ENCODE data around the gene PLXNB2. TPM values are rescaled to one million over a fixed set of nuclear protein-coding genes. Genes with fewer than 3 reads are reported as not detected.

Gene PLXNB2
- total and polyA plus RNA-seq, 2 of the 4 experiments (the other 2 are of a cell fraction), result 73.1 to 202 TPM

DNA sequence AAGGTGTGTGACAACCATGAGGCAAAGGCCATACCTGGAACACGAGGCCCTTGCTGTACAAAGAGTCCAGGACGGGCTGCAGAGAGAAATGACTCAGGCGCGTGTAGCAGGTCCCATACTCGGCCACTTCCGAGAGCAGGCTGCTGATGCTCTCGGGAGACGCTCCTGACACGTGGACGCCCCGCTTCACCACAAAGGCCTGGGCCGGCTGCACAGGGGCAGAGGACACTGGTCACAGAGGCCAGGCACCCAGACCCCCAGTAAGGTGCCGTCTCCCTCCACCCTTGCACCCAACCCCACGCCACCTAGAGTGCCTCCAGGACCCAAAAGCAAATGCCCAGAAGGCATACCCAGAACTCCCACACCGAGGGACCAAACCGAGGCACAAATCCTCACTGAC lies 78.1 kb downstream of the PLXNB2 start:
- in situ Hi-C loops (cut with MboI; ENCODE audit: low sequenced_read_pairs) (no loop called here), intact Hi-C loops (cut with micrococcal nuclease) (no loop called here), dilution Hi-C loops (cut with HindIII; ENCODE audit: low sequenced_read_pairs, unreplicated experiment) (no loop called here)
- ChIA-PET CTCF (no interaction called here), POLR2A (ENCODE audit: unreplicated experiment) (no interaction called here)
- H3K9me3 ChIP-seq (ENCODE audit: control insufficient read depth, insufficient read depth, low read length), result no peaks in the 10 kb centered on the region
- peaks cover 47% of the 10 kb centered on the region for H3K36me3 ChIP-seq (ENCODE audit: control insufficient read depth, insufficient read depth, low read length)
- peaks cover 3 to 29% of the 10 kb centered on the region in 2 experiments; a peak in 2 of 4 replicates for H3K79me1 ChIP-seq (ENCODE audit: low read depth in 1 of 2, low read length in 2 of 2)
- H3K4me2 ChIP-seq (ENCODE audit: low read depth, low read length), result no peak overlapping the region
- DNase-seq (no peak), ATAC-seq (ENCODE audit: low read depth) (no peak)
- no peak overlapping the region for H2BK120ac ChIP-seq (ENCODE audit: low read depth, low read length)
- H4K20me1 ChIP-seq (ENCODE audit: insufficient read depth, low read length), result peaks cover 10% of the 10 kb centered on the region
- no peak overlapping the region for H3K4me3 ChIP-seq (ENCODE audit: insufficient read depth, low read depth, low read length)
- H3K4me1 ChIP-seq (ENCODE audit: control insufficient read depth, insufficient read depth, low read length), result no peaks in the 10 kb centered on the region
- H3K18ac ChIP-seq (ENCODE audit: low read depth, low read length), result no peak overlapping the region
- H3K9ac ChIP-seq (ENCODE audit: low read depth, low read length), result no peak overlapping the region
- H2BK15ac ChIP-seq (ENCODE audit: low read depth, low read length), result no peak overlapping the region
- WGBS, 2 experiments (ENCODE audit: extremely low coverage in 2 of 2, insufficient read length in 1 of 2), result 92% methylated on average over 13 of the region's 16 CpGs; no CpG with 5 or more reads in 1 of the 2 experiments
- H3K14ac ChIP-seq (replicated peaks; ENCODE audit: low read depth, low read length), result no peak overlapping the region
- H4K8ac ChIP-seq (ENCODE audit: low read depth in 2 of 2, low read length in 2 of 2), result no peak overlapping the region
- no peak overlapping the region for H3K56ac ChIP-seq (ENCODE audit: extremely low read depth, insufficient read depth, low read length)
- no peak overlapping the region for H3K4ac ChIP-seq (ENCODE audit: low read depth, low read length)
- no peaks in the 10 kb centered on the region for H3K27me3 ChIP-seq (ENCODE audit: control insufficient read depth, insufficient read depth, low read length)
- peaks cover 5% of the 10 kb centered on the region for H3K9me1 ChIP-seq (ENCODE audit: insufficient read depth, low read length)
- no peak overlapping the region for H4K91ac ChIP-seq (ENCODE audit: insufficient read depth, low read depth, low read length)
- H2AK9ac ChIP-seq (replicated peaks; ENCODE audit: low read depth, low read length, poor library complexity), result no peak overlapping the region
- H2AFZ ChIP-seq (replicated peaks; ENCODE audit: low read length, poor library complexity), result no peak overlapping the region
- no peak overlapping the region for H4K5ac ChIP-seq (ENCODE audit: low read depth, low read length)
- H3K27ac ChIP-seq (ENCODE audit: insufficient read depth, low read length), result no peak overlapping the region
- no peak overlapping the region for H2AK5ac ChIP-seq (ENCODE audit: low read depth, low read length)
- TF ChIP-seq RAD21 (IDR thresholded peaks at IDR 0.05; ENCODE audit: low read length) (no peak), FOS (IDR thresholded peaks at IDR 0.05; ENCODE audit: low read depth, low read length) (no peak), NFE2L2 (IDR thresholded peaks at IDR 0.05; ENCODE audit: low read depth, low read length) (no peak), MAFK (IDR thresholded peaks at IDR 0.05; ENCODE audit: low read depth, low read length) (no peak), SMC3 (IDR thresholded peaks at IDR 0.05; ENCODE audit: low read depth, low read length) (no peak), POLR2A (IDR thresholded peaks at IDR 0.05; ENCODE audit: low read depth, low read length) (no peak), MAZ (IDR thresholded peaks at IDR 0.05; ENCODE audit: borderline replicate concordance, low read depth, low read length) (no peak)
- TF ChIP-seq, protein P1, sequence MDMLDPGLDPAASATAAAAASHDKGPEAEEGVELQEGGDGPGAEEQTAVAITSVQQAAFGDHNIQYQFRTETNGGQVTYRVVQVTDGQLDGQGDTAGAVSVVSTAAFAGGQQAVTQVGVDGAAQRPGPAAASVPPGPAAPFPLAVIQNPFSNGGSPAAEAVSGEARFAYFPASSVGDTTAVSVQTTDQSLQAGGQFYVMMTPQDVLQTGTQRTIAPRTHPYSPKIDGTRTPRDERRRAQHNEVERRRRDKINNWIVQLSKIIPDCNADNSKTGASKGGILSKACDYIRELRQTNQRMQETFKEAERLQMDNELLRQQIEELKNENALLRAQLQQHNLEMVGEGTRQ (IDR thresholded peaks at IDR 0.05; ENCODE audit: low read depth, low read length), result no peak
- TF ChIP-seq, protein P2, sequence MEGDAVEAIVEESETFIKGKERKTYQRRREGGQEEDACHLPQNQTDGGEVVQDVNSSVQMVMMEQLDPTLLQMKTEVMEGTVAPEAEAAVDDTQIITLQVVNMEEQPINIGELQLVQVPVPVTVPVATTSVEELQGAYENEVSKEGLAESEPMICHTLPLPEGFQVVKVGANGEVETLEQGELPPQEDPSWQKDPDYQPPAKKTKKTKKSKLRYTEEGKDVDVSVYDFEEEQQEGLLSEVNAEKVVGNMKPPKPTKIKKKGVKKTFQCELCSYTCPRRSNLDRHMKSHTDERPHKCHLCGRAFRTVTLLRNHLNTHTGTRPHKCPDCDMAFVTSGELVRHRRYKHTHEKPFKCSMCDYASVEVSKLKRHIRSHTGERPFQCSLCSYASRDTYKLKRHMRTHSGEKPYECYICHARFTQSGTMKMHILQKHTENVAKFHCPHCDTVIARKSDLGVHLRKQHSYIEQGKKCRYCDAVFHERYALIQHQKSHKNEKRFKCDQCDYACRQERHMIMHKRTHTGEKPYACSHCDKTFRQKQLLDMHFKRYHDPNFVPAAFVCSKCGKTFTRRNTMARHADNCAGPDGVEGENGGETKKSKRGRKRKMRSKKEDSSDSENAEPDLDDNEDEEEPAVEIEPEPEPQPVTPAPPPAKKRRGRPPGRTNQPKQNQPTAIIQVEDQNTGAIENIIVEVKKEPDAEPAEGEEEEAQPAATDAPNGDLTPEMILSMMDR (conservative IDR thresholded peaks at IDR 0.05; ENCODE audit: low read depth, low read length), result no peak
- no peak overlapping the region for H2BK20ac ChIP-seq (ENCODE audit: low read depth, low read length)
- BruUV-seq (replicated peaks), result no TSS peak
- no peak overlapping the region for H2BK5ac ChIP-seq (ENCODE audit: low read depth, low read length, poor library complexity, severe bottlenecking)
- H3K23ac ChIP-seq (ENCODE audit: low read depth, low read length), result no peak overlapping the region
